Smooth muscle cell of the coronary artery (primary cell): ENCODE measurements around the gene POLA2. TPM values are rescaled to one million over a fixed set of nuclear protein-coding genes. Genes with fewer than 3 reads are reported as not detected.

ENCODE experiments used
- total RNA-seq: library from RNA; depleted of rRNA; stranded (reverse); fragments of >200 nt; gene quantifications from 2 replicates; pipeline ENCODE4 v1.2.3, GENCODE V29; 2014; ENCODE audit warnings: low replicate concordance

Gene POLA2
- total RNA-seq, result 3.4 and 3.9 TPM in 2 replicates

GRCh38 chr11:65261591-65262380 is at the start of gene POLA2:
Gene POLA2 (plus strand): TSS chr11:65261962. CDS start chr11:65262293, 331 bp downstream.

GRCh38 chr11:65314501-65315203 is 52.9 kb downstream of the POLA2 start, which contains the start of gene CDC42EP2:
Gene CDC42EP2 (plus strand): TSS chr11:65314866. CDS start chr11:65320899, 6,033 bp downstream.

Other genes starting within 250 kb of the POLA2 start
- 91.6 and 106 TPM in 2 replicates for gene ARL2, start 247.8 kb upstream of the POLA2 start, total RNA-seq
- gene SNX15, start 234.5 kb upstream of the POLA2 start, total RNA-seq, result 5.9 TPM in 2 replicates
- gene SAC3D1, start 220.8 kb upstream of the POLA2 start, total RNA-seq, result 6.3 and 8.6 TPM in 2 replicates
- gene NAALADL1, start 203.4 kb upstream of the POLA2 start, total RNA-seq, result 13.1 and 25.5 TPM in 2 replicates
- gene CDCA5, start 177.9 kb upstream of the POLA2 start, total RNA-seq, result 0.35 and 2.2 TPM in 2 replicates
- 21.5 and 40.3 TPM in 2 replicates for gene ZFPL1, start 177.7 kb upstream of the POLA2 start, total RNA-seq
- 215 and 350 TPM in 2 replicates for gene VPS51, start 165.7 kb upstream of the POLA2 start, total RNA-seq
- gene TM7SF2, start 150.1 kb upstream of the POLA2 start, total RNA-seq, result 7.6 and 8.8 TPM in 2 replicates
- 3.0 and 7.5 TPM in 2 replicates for gene ZNHIT2, start 144.3 kb upstream of the POLA2 start, total RNA-seq
- gene FAU, start 139.8 kb upstream of the POLA2 start, total RNA-seq, result 499 and 518 TPM in 2 replicates
- 25.4 and 41.2 TPM in 2 replicates for gene MRPL49, start 139.6 kb upstream of the POLA2 start, total RNA-seq
- 11.7 and 19.7 TPM in 2 replicates for gene SYVN1, start 127.4 kb upstream of the POLA2 start, total RNA-seq
- gene SPDYC, start 91.7 kb upstream of the POLA2 start, total RNA-seq, result not detected in 2 replicates
- 49.4 and 94.9 TPM in 2 replicates for gene CAPN1, start 80.0 kb upstream of the POLA2 start, total RNA-seq
- 8.5 and 17.2 TPM in 2 replicates for gene CDC42EP2, start 52.9 kb downstream of the POLA2 start, total RNA-seq
- gene DPF2, start 71.9 kb downstream of the POLA2 start, total RNA-seq, result 19.4 and 27.6 TPM in 2 replicates
- 0.15 TPM in 1 of 2 replicates, not detected in the other for gene TIGD3, start 92.8 kb downstream of the POLA2 start, total RNA-seq
- gene SLC25A45, start 120.7 kb downstream of the POLA2 start, total RNA-seq, result 1.4 and 2.3 TPM in 2 replicates
- gene FRMD8, start 124.7 kb downstream of the POLA2 start, total RNA-seq, result 20.6 and 36.7 TPM in 2 replicates
- gene NEAT1, start 160.8 kb downstream of the POLA2 start, total RNA-seq, result 109 and 295 TPM in 2 replicates
- gene MALAT1, start 237.1 kb downstream of the POLA2 start, total RNA-seq, result 5,186 and 7,371 TPM in 2 replicates